Progenitor cell of endocrine pancreas (in vitro differentiated cells): ENCODE results near the gene CBLN1. TPM values are rescaled to one million over a fixed set of nuclear protein-coding genes. Genes with fewer than 3 reads are reported as not detected.

Experiments
- DNase-seq: peaks from one replicate; pipeline ENCODE4 v3.0.0; 2021; ENCODE audit warnings: low spot score; ENCODE audit not compliant: unreplicated experiment
- H3K27ac Mint-ChIP-seq: 2 replicates; pipeline ENCODE4 v1.8.0; 2021; ENCODE audit warnings: mild to moderate bottlenecking, moderate library complexity, mixed read lengths
- H3K27me3 Mint-ChIP-seq: 2 replicates; pipeline ENCODE4 v1.8.0; 2021; ENCODE audit warnings: mixed read lengths
- H3K36me3 Mint-ChIP-seq: 2 replicates; pipeline ENCODE4 v1.8.0; 2022; ENCODE audit warnings: mixed read lengths; ENCODE audit not compliant: insufficient read depth
- H3K4me1 Mint-ChIP-seq: 2 replicates; pipeline ENCODE4 v1.8.0; 2021; ENCODE audit warnings: low read depth, mixed read lengths
- H3K4me3 Mint-ChIP-seq: 2 replicates; pipeline ENCODE4 v1.8.0; 2021; ENCODE audit warnings: low read depth, mild to moderate bottlenecking, moderate library complexity, mixed read lengths
- H3K9me3 Mint-ChIP-seq: 2 replicates; pipeline ENCODE4 v1.8.0; 2021; ENCODE audit warnings: low read depth, mixed read lengths
- CTCF ChIP-seq: fragments of 200-600 bp; sonication (generic); IDR thresholded peaks from one replicate; pipeline ENCODE4 v1.5.0; 2021; ENCODE audit warnings: antibody characterized with exemption, mild to moderate bottlenecking; ENCODE audit not compliant: unreplicated experiment
- total RNA-seq: library from RNA; stranded (reverse); gene quantifications from 2 replicates; pipeline ENCODE4 v1.2.1, GENCODE V29; 2021

The CBLN1 gene
- total RNA-seq, 1 donor from 2014 or later, result 0.62 TPM

DNA sequence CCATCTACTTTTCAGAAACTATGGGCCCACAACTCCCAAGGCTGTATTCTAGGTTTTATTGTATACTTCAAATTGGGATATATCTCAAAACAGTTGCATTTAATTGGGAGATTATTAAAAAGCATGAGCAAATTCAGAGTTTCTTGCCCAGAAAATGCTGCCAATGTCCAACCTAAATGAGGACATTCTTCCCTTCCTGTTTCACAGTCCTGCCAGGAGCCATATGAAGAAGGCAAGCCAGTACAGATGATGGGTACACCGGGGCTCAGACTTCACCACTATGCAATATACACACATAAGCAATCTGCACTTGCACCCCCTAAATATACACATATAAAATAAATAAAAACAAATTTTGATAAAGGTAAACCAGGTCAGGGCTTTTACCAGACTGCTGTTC, 34.0 kb upstream of the CBLN1 start:
- Mint-ChIP-seq H3K36me3 (no peaks in the 10 kb centered on the region), H3K9me3 (peaks cover 5% of the 10 kb centered on the region), H3K27ac (no peak overlapping the region), H3K4me1 (no peaks in the 10 kb centered on the region), H3K27me3 (peaks cover 43% of the 10 kb centered on the region), H3K4me3 (no peak overlapping the region)
- TF ChIP-seq CTCF, result no peak
- DNase-seq, result no peak

- no peak for DNase-seq
- no peak overlapping the region for H3K4me3 Mint-ChIP-seq
- no peaks in the 10 kb centered on the region for H3K9me3 Mint-ChIP-seq
- H3K36me3 Mint-ChIP-seq, result no peaks in the 10 kb centered on the region
- H3K27ac Mint-ChIP-seq, result no peak overlapping the region
- peaks cover 46% of the 10 kb centered on the region for H3K27me3 Mint-ChIP-seq
- no peaks in the 10 kb centered on the region for H3K4me1 Mint-ChIP-seq
- no peak for TF ChIP-seq CTCF
Observed at GRCh38 chr16:49312389-49312985, 30.8 kb upstream of the CBLN1 start.

DNA sequence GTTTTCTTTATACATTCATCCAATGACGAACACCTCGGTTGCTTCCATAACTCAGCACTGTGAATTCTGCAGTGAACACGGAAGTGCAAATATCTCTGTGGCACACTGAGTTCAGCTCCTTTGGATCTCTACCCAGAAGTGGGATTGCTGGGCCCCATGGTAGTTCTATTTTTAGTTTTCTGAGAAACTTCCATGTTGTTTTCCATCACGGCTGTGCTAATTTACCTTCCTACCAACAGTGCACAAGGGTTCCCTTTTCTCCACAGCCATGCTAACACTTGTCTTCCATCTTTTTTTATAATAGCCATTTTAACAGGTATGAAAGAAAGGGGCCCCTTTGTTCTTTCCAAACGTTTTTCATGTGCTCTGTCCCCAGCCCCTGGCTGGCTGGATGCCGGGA, 30.2 kb upstream of the CBLN1 start:
- Mint-ChIP-seq H3K9me3 (no peaks in the 10 kb centered on the region), H3K4me3 (no peak overlapping the region), H3K4me1 (no peaks in the 10 kb centered on the region), H3K36me3 (no peaks in the 10 kb centered on the region), H3K27me3 (peaks cover 49% of the 10 kb centered on the region), H3K27ac (no peak overlapping the region)
- no peak for DNase-seq
- TF ChIP-seq CTCF, result no peak

- H3K4me3 Mint-ChIP-seq, result no peak overlapping the region
- peaks cover 41% of the 10 kb centered on the region for H3K27me3 Mint-ChIP-seq
- no peaks in the 10 kb centered on the region for H3K36me3 Mint-ChIP-seq
- no peak overlapping the region for H3K27ac Mint-ChIP-seq
- H3K9me3 Mint-ChIP-seq, result no peaks in the 10 kb centered on the region
- no peak for TF ChIP-seq CTCF
- no peak for DNase-seq
- no peaks in the 10 kb centered on the region for H3K4me1 Mint-ChIP-seq
Observed at GRCh38 chr16:49307176-49307575, 25.5 kb upstream of the CBLN1 start.

DNA sequence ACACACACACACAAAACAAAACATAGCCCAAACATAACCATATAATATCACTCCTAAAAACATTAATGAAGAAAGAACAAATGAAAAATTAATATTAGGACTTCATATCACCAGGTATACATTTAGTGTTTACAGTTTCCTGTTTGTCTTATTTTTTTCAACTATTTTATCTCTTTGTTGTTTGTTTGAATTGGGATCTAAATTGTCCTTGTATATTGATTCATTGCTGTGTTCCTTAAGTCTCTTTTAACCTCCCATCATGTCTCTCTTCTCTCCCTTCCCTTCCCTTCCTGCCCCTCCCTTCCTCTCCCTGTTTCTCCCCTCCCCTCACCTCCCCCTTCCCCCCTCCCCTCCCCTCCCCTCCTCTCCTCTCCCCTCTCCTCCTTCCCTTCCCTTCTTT, 23.8 kb upstream of the CBLN1 start:
- Mint-ChIP-seq H3K36me3 (no peaks in the 10 kb centered on the region), H3K27ac (no peak overlapping the region), H3K4me1 (no peaks in the 10 kb centered on the region), H3K9me3 (no peaks in the 10 kb centered on the region), H3K27me3 (peaks cover 38% of the 10 kb centered on the region), H3K4me3 (no peak overlapping the region)
- no peak for DNase-seq
- no peak for TF ChIP-seq CTCF
